HepG2 (cell line): ENCODE results near the gene CLTA. TPM values are rescaled to one million over a fixed set of nuclear protein-coding genes. Genes with fewer than 3 reads are reported as not detected.

Source experiments
- ATAC-seq: fragments of 200-7000 bp; cut with Tn5 transposase; 3 replicates; pipeline ENCODE4 v1.9.1; 2020; ENCODE audit warnings: mild to moderate bottlenecking, moderate library complexity
- BruUV-seq: library from RNA; stranded (reverse); fragments of 400-500 nt; replicated peaks from 2 replicates; lab custom pipeline; 2021; lab: Mats Ljungman, UMichigan
- CTCF ChIA-PET: fragments of 300-600 bp; formaldehyde crosslinking; extraction: SDS; loops from one replicate; lab custom pipeline; 2021; ENCODE audit warnings: low total read pairs, inconsistent platforms, low intra/inter-chr PET ratio; lab: Yijun Ruan, JAX
- POLR2A ChIA-PET: fragments of 350-600 bp; sonication (Branson Sonifier 250); formaldehyde crosslinking; loops from one replicate; lab custom pipeline; 2020; ENCODE audit warnings: antibody characterized with exemption, inconsistent platforms; lab: Yijun Ruan, JAX
- DNase-seq: peaks from one replicate; pipeline ENCODE4 v3.0.0-alpha.2; 2015; ENCODE audit warnings: low spot score
- FAIRE-seq: peaks from 3 replicates; lab custom pipeline; 2011; peaks lifted over from hg19 to GRCh38; lab: Jason Lieb, UNC
- H2AFZ ChIP-seq: one replicate; pipeline ENCODE4 v1.6.1; 2011; ENCODE audit warnings: low read length, inconsistent platforms
- H3K27ac ChIP-seq: fragments of 300-600 bp; 3 replicates; pipeline ENCODE4 v1.8.0; 2011; ENCODE audit warnings: mixed run types, mild to moderate bottlenecking, mixed read lengths, low read length, inconsistent platforms; ENCODE audit not compliant: insufficient read depth; ENCODE audit errors: extremely low read length
- H3K27me3 ChIP-seq, 2 experiments: fragments of 200-600 bp in 1 of 2; 2 replicates in 1 of 2; 3 replicates in 1 of 2; pipeline versions ENCODE4 v1.6.0 to v1.8.0; 2011; ENCODE audit warnings: low read length in 2 of 2, mild to moderate bottlenecking in 2 of 2, moderate library complexity in 2 of 2, inconsistent platforms in 1 of 2; ENCODE audit not compliant: insufficient read depth in 2 of 2, control insufficient read depth in 1 of 2
- H3K36me3 ChIP-seq, 2 experiments: fragments of 200-600 bp in 1 of 2; replicated peaks in 1 of 2; 2 replicates in 1 of 2; 3 replicates in 1 of 2; pipeline versions ENCODE4 v1.5.1 to v1.8.0; 2011; ENCODE audit warnings: low read length in 2 of 2, inconsistent platforms in 1 of 2; ENCODE audit not compliant: insufficient read depth in 2 of 2, control insufficient read depth in 1 of 2
- H3K4me1 ChIP-seq: 2 replicates; pipeline ENCODE4 v1.5.1; 2012; ENCODE audit warnings: low read length, inconsistent platforms; ENCODE audit not compliant: insufficient read depth
- H3K4me2 ChIP-seq: 2 replicates; pipeline ENCODE4 v1.6.0; 2011; ENCODE audit warnings: low read depth, low read length, inconsistent platforms
- H3K4me3 ChIP-seq, 3 experiments: fragments of 200-600 bp in 1 of 3; sonication (generic), shearing (Covaris generic) in 1 of 3; replicated peaks in 1 of 3; 2 replicates each; pipeline ENCODE4 v1.5.1; 2011 to 2016; ENCODE audit warnings: low read length in 3 of 3, inconsistent platforms in 2 of 3, low read depth in 2 of 3, mild to moderate bottlenecking in 2 of 3, control low read depth in 1 of 3, mixed read lengths in 1 of 3; ENCODE audit not compliant: insufficient read depth in 1 of 3
- H3K79me2 ChIP-seq: one replicate; pipeline ENCODE4 v1.6.1; 2011; ENCODE audit warnings: low read length, inconsistent platforms; ENCODE audit not compliant: insufficient read depth
- H3K9ac ChIP-seq: 2 replicates; pipeline ENCODE4 v1.6.0; 2011; ENCODE audit warnings: mild to moderate bottlenecking, low read depth, low read length, inconsistent platforms; ENCODE audit not compliant: insufficient read depth
- H3K9me3 ChIP-seq: 2 replicates; pipeline ENCODE4 v1.5.1; 2012; ENCODE audit warnings: mild to moderate bottlenecking, low read length
- H4K20me1 ChIP-seq: 2 replicates; pipeline ENCODE4 v1.6.0; 2011; ENCODE audit warnings: inconsistent platforms, mild to moderate bottlenecking, low read length, moderate library complexity; ENCODE audit not compliant: insufficient read depth
- HMGXB4 ChIP-seq, 2 experiments: sonication (generic) in 1 of 2; formaldehyde crosslinking in 1 of 2; IDR thresholded peaks; 2 replicates each; pipeline versions ENCODE4 v1.4.0 to v1.6.1; 2018 to 2020; ENCODE audit warnings: missing genetic modification reagents in 2 of 2, borderline replicate concordance in 1 of 2, low read depth in 1 of 2, mild to moderate bottlenecking in 1 of 2, missing biosample characterization in 1 of 2
- JUN ChIP-seq: sonication (generic); formaldehyde crosslinking; IDR thresholded peaks from 2 replicates; pipeline ENCODE4 v1.4.0; 2020; ENCODE audit warnings: mild to moderate bottlenecking, missing genetic modification reagents
- NPAS2 ChIP-seq: sonication (generic); formaldehyde crosslinking; IDR thresholded peaks from 2 replicates; pipeline ENCODE4 v1.8.0; 2022; ENCODE audit warnings: mild to moderate bottlenecking, missing genetic modification reagents, borderline replicate concordance
- PAF1 ChIP-seq: IDR thresholded peaks from 2 replicates; pipeline ENCODE4 v1.6.1; 2016; ENCODE audit warnings: missing genetic modification reagents, missing compliant biosample characterization
- RBM22 ChIP-seq: fragments of 200-400 bp; formaldehyde crosslinking; optimal IDR thresholded peaks from 2 replicates; pipeline ENCODE3; 2017; ENCODE audit warnings: mild to moderate bottlenecking, low read length, moderate library complexity
- ZNF333 ChIP-seq: sonication (generic); formaldehyde crosslinking; IDR thresholded peaks from 2 replicates; pipeline ENCODE4 v1.4.0; 2020; ENCODE audit warnings: mild to moderate bottlenecking, missing genetic modification reagents, borderline replicate concordance
- WGBS: methylation state at CpG from one replicate; pipeline ENCODE4 v1.1.6; 2017; ENCODE audit warnings: low lambda C conversion rate; 5-methylcytosine and 5-hydroxymethylcytosine counted together
- in situ Hi-C: cut with HindIII; loops from 2 replicates; pipeline ENCODE4 v1.10.0; 2017; ENCODE audit warnings: low pct_unique_long_range_greater_than_20kb; ENCODE audit not compliant: extremely low pct_ligation_motif_present
- intact Hi-C: fragments of 100-400 bp; cut with micrococcal nuclease; formaldehyde crosslinking; loops from one replicate; pipeline ENCODE4 v1.10.0; 2022; ENCODE audit not compliant: unreplicated experiment
- polyA plus RNA-seq, 8 experiments: library from polyadenylated mRNA; depleted of rRNA in 3 of 8; stranded (reverse) in 7 of 8; unstranded in 1 of 8; fragments of >200 nt; fragmentation: Illumina TruSeq in 4 of 8; extraction: Trizol in 4 of 8; gene quantifications; 2 replicates each; pipeline versions ENCODE4 v1.2.1 to v1.2.3, GENCODE V29; 2011 to 2016; ENCODE audit warnings: low read depth in 4 of 8, missing spikeins in 1 of 8, mixed read lengths in 1 of 8; ENCODE audit not compliant: insufficient read depth in 1 of 8
- total RNA-seq, 5 experiments: library from RNA; depleted of rRNA; stranded (reverse); fragments of >200 nt; fragmentation: Illumina TruSeq; extraction: Trizol; gene quantifications; 2 replicates each; pipeline ENCODE4 v1.2.3, GENCODE V29; 2016; ENCODE audit warnings: low read depth in 1 of 5
- TF ChIP-seq, protein P1 (sequence below): sonication (generic); formaldehyde crosslinking; IDR thresholded peaks from 2 replicates; pipeline ENCODE4 v1.5.0; 2020; ENCODE audit warnings: mild to moderate bottlenecking, missing genetic modification reagents

Gene CLTA
- total and polyA plus RNA-seq, 2 of the 13 experiments (the other 11 are each of a cell fraction or from before 2014, with no cell fraction given) = 143 to 222 TPM

- H3K36me3 ChIP-seq = peaks cover 27 to 82% of the 10 kb centered on the region in 2 experiments
- H3K9ac ChIP-seq = no peak overlapping the region
- no peaks in the 10 kb centered on the region for H4K20me1 ChIP-seq
- no peak for TF ChIP-seq NPAS2
- no peak for TF ChIP-seq HMGXB4 (CRISPR knock-in tag; IDR thresholded peaks at IDR 0.05; ENCODE audit: borderline replicate concordance in 1 of 2, low read depth in 1 of 2)
- 0 out of 2 replicates have a peak, but pooled peaks have one; percentile 6 for TF ChIP-seq PAF1 (CRISPR knock-in tag)
- TF ChIP-seq RBM22 = peak; percentile 72
- TF ChIP-seq JUN (CRISPR knock-in tag) = no peak
- TF ChIP-seq, all 625 proteins: peak for 2
- Histone ChIP-seq H2AFZ (no peak overlapping the region), H3K27ac (no peak overlapping the region), H3K4me2 (no peak overlapping the region), H3K4me3 (no peak overlapping the region), H3K27me3 (no peaks in the 10 kb centered on the region), H3K4me1 (peaks cover 12% of the 10 kb centered on the region), H3K9me3 (no peaks in the 10 kb centered on the region), H3K79me2 (peaks cover 16% of the 10 kb centered on the region)
- CTCF ChIA-PET = no interaction called here
- FAIRE-seq (no peak), DNase-seq (no peak), ATAC-seq (no peak)
- 94% methylated on average over 4 of the region's 4 CpGs for WGBS
- in situ Hi-C loops = no loop called here
- POLR2A ChIA-PET = interaction anchor here (1.7 kb wide), 1 partner anchor 23 kb away, joined by 6 read pairs; the partner anchor contains the start of gene CLTA
- BruUV-seq = no TSS peak
- intact Hi-C loops = no loop called here
Observed at GRCh38 chr9:36213387-36213786, 22.7 kb downstream of the CLTA start.

DNA sequence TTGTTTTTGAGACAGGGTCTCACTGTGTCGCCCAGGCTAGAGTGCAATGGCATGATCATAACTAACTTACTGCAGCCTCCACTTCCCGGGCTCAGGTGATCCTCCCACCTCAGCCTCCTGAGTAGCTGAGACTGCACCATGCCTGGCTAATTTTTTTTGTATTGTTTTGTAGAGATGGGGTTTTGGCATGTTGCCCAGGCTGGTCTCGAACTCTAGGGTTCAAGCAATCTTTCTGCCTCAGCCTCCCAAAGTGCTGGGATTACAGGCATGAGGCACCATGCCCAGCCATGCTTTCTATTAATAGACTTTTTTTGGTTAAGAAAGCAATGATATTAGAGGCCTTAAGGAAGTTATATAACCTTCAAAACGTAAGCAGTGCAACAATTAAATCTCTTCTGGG lies 23.3 kb downstream of the CLTA start:
- Histone ChIP-seq H2AFZ (no peak overlapping the region), H3K9me3 (no peaks in the 10 kb centered on the region), H3K27ac (no peak overlapping the region), H3K4me2 (no peak overlapping the region), H4K20me1 (no peaks in the 10 kb centered on the region), H3K79me2 (peaks cover 10% of the 10 kb centered on the region), H3K4me3 (no peak overlapping the region), H3K27me3 (no peaks in the 10 kb centered on the region), H3K4me1 (peaks cover 6% of the 10 kb centered on the region), H3K9ac (no peak overlapping the region), H3K36me3 (peaks cover 27 to 82% of the 10 kb centered on the region in 2 experiments)
- intact Hi-C loops (no loop called here), in situ Hi-C loops (no loop called here)
- DNase-seq (no peak), ATAC-seq (no peak), FAIRE-seq (no peak)
- 97% methylated on average over 4 of the region's 4 CpGs for WGBS
- no TSS peak for BruUV-seq
- ChIA-PET POLR2A (interaction anchor here (1.7 kb wide), 1 partner anchor 24 kb away, joined by 6 read pairs; the partner anchor contains the start of gene CLTA), CTCF (no interaction called here)
- TF ChIP-seq, protein P1, sequence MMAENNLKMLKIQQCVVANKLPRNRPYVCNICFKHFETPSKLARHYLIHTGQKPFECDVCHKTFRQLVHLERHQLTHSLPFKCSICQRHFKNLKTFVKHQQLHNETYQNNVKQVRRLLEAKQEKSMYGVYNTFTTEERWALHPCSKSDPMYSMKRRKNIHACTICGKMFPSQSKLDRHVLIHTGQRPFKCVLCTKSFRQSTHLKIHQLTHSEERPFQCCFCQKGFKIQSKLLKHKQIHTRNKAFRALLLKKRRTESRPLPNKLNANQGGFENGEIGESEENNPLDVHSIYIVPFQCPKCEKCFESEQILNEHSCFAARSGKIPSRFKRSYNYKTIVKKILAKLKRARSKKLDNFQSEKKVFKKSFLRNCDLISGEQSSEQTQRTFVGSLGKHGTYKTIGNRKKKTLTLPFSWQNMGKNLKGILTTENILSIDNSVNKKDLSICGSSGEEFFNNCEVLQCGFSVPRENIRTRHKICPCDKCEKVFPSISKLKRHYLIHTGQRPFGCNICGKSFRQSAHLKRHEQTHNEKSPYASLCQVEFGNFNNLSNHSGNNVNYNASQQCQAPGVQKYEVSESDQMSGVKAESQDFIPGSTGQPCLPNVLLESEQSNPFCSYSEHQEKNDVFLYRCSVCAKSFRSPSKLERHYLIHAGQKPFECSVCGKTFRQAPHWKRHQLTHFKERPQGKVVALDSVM (CRISPR knock-in tag) = peak; percentile 90
- TF ChIP-seq ZNF333 (CRISPR knock-in tag) = no peak
